Adipose tissue (tissue), 3 donors: ENCODE measurements around the gene RRN3. TPM values are rescaled to one million over a fixed set of nuclear protein-coding genes. Genes with fewer than 3 reads are reported as not detected.
"Not testable (repeated sequence)": the region's sequence is repeated elsewhere in the genome, so short reads cannot be mapped to it uniquely, and the experiment has no call there.

Source experiments
- H3K27ac ChIP-seq: one replicate; pipeline ENCODE4 v1.5.1; 2013; ENCODE audit warnings: low read depth, low read length
- WGBS, 3 donors: extraction: QIAGEN DNeasy Blood & Tissue Kit; methylation state at CpG; one replicate each; pipeline ENCODE4 v1.1.7; 2013; 5-methylcytosine and 5-hydroxymethylcytosine counted together
- polyA plus RNA-seq, 3 donors: library from polyadenylated mRNA; stranded (reverse); fragments of 200-250 nt; gene quantifications; one replicate each; pipeline ENCODE4 v1.2.3, GENCODE V29; 2013
- donor health status: healthy with polysubstance abuse.
- donor health status: Bipolar disorder and iron deficiency.
- donor health status: healthy.

The RRN3 gene
- polyA plus RNA-seq, 3 donors, result 10.1 to 25.3 (median 17.4) TPM

DNA sequence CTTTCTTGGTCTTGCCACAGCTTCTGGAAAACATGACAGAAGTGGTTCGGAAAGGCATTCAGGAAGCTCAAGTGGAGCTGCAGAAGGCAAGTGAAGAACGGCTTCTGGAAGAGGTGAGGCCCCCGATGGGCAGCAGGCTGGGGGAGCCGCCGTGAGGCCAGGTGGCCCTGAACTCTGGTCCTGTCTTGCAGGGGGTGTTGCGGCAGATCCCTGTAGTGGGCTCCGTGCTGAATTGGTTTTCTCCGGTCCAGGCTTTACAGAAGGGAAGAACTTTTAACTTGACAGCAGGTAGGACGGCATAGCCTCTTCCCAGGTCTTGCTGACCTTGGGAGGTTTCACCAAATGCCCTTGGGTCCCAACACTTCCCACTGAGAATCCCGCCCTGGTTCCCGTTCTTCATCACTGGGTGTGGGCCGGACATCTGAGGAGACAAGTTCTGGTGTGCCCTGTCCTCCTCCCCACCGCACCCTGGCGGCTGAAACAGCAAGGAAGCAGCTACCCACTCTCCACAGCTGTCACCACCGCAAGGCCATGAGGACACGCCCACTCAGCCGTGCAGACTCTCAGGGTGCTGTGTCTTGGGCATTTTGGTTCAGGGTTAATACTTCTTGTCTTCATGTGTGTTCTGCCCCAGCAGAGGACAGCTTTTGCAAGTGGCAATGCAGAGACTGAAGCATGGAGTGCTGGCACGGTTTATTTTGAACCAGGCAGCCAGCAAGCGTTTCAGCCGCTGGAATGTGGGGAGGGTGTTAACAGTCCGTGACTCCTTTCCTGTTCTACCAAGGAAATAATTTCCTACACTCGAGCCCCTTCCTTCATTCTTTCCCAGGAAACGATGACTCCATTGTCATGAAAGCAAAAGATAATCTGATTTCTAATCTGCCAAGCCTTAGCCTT is 59.6 kb downstream of the RRN3 start:
- 81 to 82% (median 82%) methylated on average over 23 of the region's 23 CpGs for WGBS, 3 donors

DNA sequence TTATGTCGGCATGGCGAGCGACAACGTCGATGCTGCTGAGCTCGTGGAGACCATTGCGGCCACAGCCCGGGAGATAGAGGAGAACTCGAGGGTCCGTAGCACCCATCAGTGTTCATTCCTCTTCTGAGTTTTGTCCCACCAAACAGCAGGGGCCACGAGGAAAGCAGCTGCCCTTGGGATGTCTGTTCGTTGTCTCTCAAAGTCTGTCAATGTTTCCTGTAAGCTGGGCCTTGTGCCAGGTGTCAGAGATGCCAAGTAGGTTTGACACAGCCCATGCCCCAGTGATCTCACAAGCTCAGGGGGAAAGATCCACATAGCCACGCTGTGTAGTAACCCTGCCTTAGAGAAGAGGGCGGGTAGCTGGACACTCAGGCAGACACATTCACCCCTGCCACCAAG is 60.8 kb downstream of the RRN3 start:
- WGBS, 3 donors, result 79 to 82% (median 81%) methylated on average over 14 of the region's 14 CpGs
- no peak overlapping the region for H3K27ac ChIP-seq

More for the DNA sequence above, 59.6 kb downstream of the RRN3 start:
- no peak overlapping the region for H3K27ac ChIP-seq

DNA sequence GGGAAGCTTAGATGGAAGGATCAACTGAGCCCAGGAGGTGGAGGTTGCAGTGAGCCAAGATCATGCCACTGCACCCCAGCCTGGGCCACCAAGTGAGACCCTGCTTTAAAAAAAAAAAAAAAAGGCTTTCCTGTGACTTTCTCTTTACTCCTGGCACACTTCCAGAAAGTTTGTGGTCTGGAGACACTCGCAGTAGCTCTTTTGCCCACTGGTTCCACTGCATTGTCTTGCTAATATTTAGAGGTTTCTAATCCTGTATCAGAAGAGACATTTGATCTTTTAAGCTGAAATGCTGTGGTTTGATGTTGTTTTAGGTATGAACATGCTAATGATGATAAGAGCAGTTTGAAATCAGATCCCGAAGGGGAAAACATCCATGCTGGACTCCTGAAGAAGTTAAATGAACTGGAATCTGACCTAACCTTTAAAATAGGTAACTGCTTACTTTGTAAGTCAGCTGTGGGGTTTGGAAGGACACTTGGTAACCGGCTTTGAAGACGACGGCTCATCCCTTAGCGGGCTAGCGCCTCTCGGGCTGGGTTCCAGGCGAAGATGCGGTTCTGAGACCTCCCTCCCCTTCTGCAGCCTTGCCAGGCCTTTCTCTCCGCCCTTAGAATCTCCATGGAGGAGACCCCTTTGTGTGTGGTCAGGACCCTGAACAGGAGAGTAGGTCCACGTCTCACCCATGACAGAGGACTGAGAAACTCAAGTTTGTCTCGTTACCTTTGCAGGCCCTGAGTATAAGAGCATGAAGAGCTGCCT is 61.3 kb downstream of the RRN3 start:
- H3K27ac ChIP-seq, result no peak overlapping the region
- 84 to 89% (median 86%) methylated on average over 13 of the region's 13 CpGs for WGBS, 3 donors

DNA sequence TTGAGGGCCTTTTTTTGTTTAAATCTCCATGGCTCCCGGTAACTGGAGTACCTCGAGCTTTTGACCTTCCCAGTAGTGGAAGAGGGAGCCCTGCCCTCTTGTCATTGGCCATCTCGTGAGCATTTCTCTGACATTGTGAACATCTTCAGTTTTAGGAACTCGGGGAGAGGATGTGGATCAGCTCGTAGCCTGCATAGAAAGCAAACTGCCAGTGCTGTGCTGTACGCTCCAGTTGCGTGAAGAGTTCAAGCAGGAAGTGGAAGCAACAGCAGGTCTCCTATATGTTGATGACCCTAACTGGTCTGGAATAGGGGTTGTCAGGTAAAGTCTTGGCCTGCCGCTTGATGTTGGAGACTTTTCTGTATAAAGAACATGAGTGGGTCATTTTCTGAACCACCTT is 62.5 kb downstream of the RRN3 start:
- 69 to 94% (median 76%) methylated on average over 8 of the region's 8 CpGs for WGBS, 3 donors
- H3K27ac ChIP-seq, result no peak overlapping the region

DNA sequence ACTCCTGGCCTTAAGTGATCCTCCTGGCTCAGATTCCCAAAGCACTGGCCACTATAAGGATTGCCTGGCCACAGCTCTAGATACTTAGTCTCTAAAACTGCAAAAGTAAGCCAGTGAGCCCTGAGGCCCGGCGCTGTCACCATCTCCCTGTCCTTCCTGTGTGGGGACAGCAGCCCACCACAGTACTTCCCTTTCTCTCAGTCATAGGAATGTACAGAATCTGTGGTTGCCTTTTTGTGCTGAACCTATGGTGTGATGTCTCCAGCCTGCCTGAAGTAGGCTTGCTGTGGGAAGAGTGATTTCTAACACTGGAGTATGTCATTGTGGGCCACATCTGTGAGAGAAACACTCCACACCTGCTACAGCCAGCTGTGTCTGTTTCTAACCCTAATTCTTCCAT is 62.9 kb downstream of the RRN3 start:
- no peak overlapping the region for H3K27ac ChIP-seq
- WGBS, 3 donors, result 53 to 97% (median 63%) methylated on average over 2 of the region's 2 CpGs

DNA sequence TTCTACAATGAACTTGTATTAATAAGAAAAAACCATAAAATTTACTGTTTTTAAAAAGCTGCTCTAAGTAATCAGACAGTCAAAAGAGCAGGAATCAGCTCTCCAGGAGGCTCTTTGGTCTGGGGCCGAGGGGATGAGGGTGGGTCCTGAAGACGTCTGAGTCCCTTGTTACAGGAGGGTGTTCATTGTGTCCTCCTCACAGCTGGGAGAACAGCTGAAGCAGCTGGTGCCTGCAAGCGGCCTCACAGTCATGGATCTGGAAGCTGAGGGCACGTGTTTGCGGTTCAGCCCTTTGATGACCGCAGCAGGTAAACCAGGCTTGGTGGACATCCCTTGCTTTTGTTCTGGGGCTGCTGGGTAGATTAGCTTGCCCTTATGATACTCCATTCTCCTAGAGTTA is 64.3 kb downstream of the RRN3 start:
- not testable (repeated sequence) for H3K27ac ChIP-seq
- 83 to 89% (median 86%) methylated on average over 6 of the region's 6 CpGs for WGBS, 3 donors

DNA sequence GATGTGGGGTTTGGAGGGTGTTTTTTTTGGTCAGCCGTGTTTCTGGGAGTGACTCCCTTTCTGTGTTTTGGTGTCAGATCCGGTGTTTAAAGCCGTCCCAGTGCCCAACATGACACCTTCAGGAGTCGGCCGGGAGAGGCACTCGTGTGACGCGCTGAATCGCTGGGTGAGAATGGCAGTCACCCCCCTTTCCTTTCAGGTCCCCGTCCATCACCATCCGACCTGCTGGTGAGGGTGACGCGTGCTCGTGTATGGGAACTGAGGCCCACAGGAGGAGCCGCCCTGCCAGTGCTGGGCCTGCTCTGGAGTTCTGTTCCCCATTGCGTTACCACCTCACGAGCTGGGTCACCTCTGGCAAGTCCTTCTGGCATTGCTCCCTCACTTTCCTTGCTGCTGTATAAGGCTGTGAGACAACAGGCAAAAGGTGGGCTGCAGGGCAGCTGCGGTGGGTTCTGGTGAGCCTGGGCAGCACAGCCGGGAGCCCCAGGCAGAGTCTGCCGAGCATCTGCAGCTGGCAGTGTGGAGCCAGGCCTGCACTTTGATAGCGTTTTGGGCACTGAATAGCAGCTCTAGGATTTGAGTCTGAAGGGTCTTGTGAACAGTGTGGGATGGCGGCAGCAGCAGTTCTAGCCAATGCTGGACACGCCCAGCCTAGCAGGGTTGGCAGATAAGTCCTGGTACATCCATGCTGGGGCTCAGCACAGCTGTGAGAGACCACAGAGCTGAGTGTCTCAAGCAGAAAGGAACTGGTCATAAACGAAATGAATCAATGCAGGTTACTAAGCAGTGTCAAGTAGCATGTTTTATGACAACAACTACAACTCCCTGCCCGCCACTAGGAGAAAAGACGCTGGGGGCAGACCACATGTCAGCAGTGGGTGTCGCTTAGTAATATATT is 65.0 kb downstream of the RRN3 start:
- 84 to 89% (median 86%) methylated on average over 27 of the region's 27 CpGs for WGBS, 3 donors
- H3K27ac ChIP-seq, result not testable (repeated sequence)

DNA sequence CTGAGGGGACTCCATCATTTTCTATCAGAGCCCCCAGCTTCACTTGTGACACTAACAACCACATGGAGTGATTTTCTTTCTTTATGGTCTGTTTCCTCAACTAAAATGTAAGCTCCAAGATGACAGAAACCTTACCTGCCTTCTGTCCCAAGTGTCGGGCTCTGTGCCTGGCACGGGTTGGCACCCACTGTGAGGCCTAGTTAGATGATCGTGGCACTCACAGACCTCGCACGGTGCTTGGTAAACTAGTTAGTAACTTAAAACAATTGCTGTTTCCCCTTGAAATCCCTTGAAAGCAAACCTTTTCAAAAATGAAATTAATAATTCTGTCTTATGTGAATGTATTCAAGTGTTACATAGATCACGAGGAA is 65.7 kb downstream of the RRN3 start:
- H3K27ac ChIP-seq, result not testable (repeated sequence)
- 86 to 91% (median 90%) methylated on average over 6 of the region's 6 CpGs for WGBS, 3 donors

DNA sequence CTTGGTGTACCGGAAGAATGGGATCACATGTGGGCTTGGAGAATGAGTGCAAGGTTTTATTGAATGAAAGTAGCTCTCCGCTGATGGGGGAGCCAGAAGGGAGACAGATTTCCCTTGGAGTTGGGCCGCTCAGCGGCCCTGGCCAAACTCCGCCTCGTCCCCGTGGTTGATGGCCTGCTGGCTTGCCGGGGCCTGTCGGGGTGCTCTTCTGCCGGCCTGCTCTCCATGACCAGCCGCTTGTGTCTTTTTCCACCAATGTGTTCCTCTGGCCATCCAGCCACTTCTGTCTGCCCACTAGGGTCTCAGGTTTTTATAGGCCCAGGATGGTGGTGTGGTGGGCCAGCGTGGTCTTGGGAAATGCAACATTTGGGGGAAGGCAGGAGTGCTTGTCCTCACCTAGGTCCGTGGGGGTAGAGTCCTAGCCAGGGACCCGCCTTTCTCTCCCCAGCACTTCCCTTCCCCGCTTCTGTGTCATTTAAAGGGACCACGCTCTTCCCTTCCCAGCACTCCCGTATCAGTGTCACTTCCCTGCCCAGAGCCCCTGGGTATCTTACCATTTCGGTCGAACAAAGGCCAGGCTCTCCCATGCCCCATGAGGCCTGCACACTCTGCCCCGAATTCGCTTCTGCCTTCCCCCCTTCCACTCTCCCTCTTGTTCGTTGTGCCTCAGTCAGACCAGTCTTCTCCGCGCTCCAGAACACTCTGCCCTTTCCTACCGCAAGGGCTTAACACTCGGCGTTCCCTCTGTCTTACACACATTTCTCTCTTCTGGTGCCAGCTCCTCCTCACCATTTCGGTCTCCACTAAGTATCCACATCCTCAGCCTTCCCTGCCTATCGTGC is 66.3 kb downstream of the RRN3 start:
- WGBS, 3 donors, result 82 to 86% (median 83%) methylated on average over 28 to 29 of the region's 29 CpGs
- not testable (repeated sequence) for H3K27ac ChIP-seq

DNA sequence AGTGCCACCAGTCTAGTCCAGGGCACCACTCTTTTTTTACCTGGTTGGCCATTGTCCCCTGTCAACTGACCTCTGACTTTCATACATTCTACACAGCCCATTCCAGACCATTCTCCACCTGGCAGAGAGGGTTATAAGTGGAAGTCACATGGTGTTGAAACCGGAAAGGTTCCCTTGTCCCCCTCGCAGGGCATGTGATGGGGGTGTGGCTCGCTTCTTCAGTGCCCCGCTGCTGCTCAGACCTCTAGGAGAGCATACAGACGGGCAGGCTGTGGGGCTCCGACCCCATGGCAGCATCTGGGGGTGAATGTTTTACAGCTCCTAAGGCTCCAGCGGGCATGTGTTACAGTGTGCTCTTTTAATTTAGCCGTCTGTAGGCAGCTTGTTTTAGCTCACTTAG is 67.0 kb downstream of the RRN3 start:
- 75 to 83% (median 76%) methylated on average over 6 to 7 of the region's 8 CpGs for WGBS, 3 donors
- not testable (repeated sequence) for H3K27ac ChIP-seq

DNA sequence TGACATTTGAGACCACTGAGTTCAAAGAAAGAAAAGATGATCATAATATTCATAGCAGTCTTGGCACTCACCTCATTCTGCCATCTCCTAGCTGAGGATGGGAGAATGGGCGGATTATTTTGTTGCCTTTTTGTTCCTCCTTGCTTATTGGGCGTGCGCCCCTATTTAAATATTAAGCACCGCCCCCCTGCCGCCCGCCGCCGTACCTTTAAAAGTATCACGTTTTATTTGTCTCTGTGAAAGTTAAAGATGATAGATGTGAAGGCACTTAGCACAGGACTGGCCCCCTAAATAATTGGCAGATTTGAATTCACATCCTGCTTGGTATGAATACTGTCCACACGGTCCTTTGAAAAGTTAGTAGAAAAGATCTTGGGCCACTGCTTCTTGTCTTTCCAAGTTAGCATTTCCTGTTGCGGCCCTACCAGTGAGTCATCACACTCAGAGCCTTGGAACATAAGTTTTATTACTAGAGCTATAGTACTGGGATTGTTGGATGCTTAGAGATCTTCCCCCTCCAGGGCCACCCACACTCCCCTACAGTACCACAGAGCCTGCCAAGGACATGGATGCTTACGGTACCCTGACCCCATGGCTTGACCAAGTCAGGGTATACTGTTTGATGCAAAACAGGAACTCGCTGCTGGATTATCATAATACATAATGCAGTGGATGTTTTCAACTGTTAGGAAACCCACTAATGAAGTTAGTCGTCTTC is 68.7 kb downstream of the RRN3 start:
- 75 to 85% (median 81%) methylated on average over 14 of the region's 14 CpGs for WGBS, 3 donors
- H3K27ac ChIP-seq, result not testable (repeated sequence)

DNA sequence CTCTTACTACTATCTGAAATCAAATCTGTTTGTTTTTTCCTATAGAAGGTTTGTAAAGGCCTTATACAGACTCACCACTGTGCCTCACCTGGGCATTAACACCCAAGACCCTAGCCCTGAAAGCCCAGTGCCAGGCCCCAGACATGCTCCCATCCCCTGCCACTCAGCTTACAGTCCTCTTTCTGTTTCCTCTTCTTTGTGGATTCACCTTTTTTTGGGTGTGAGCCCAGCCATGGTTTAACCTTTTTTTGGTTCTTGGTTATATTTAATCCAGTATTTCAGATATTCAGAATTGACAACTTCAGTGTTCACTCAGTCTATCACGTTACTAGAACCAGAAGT is 69.2 kb downstream of the RRN3 start:
- 87 to 92% (median 90%) methylated on average over 1 of the region's 1 CpG for WGBS, 3 donors
- not testable (repeated sequence) for H3K27ac ChIP-seq

DNA sequence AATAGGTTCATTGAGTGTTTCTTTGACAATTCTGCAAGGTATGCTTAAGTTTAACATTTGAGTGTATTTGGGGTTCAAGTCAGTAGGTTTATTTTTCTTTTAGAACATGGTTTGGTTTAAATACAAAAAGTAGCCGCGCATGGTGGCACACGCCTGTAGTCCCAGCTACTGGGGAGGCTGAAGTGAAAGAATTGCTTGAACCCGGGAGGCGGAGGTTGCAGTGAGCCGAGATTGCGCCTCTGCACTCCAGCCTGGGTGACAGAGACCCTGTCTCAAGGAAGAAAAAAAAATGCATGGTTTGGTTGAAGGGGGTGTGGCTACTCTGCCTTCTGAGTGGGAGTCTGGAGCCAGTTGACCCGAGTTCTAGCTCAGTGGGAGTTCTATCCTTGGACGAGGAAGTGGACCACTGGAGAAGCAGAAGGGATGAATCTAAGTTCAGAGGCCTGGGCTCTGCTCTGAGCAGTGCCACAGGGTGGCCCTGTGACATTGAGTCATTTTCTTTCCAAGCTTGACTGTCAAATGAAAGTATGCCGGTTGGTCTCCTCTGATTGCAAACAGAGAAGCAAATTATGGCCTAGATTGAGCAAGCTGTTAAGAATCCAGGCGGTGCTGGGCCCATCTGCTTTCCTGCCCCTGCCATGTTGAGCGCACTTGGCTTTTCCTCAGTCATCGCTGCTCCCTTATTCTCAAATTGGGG is 70.5 kb downstream of the RRN3 start:
- WGBS, 3 donors, result 85 to 88% (median 86%) methylated on average over 13 of the region's 13 CpGs
- H3K27ac ChIP-seq, result not testable (repeated sequence)

DNA sequence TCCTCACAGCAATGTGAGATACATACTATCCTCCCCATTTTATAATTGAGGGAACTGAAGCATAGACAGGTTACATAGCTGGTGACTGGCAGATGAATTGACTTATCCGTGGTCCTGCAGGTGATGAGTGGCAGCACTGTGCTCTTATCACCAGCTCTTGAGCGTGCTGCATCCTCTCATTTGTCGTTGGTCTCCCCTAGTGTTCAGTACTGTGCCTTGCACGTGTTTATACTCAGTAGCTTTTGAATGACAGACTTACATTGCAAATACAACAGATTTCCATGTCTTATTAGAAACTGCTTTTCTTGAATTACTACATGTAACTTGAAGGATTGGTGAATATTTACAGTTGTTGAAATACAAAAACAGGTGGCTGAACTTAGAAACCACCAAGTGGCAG is 71.9 kb downstream of the RRN3 start:
- H3K27ac ChIP-seq, result not testable (repeated sequence)
- WGBS, 3 donors, result 17 to 43% (median 37%) methylated on average over 4 of the region's 4 CpGs

DNA sequence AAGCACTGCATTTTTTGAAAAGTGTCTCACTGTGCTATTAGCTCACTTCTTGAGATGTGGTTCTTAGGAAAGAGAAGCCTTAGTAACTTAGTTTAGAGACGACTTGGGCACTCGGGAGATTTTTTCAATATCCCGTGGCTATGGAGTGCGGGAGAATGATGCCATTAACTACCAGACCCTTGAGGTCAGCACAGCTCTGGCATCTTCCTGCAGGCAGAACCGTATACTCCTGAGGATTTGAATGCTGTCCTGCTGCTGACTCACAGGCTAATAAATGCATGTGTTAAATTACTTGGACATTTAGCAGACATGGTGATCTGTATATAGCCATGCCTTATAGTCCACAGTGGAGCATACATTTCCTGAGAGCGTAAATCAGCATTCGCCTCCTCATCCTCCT is 72.6 kb downstream of the RRN3 start:
- WGBS, 3 donors, result 76 to 80% (median 79%) methylated on average over 7 of the region's 7 CpGs
- H3K27ac ChIP-seq, result not testable (repeated sequence)

DNA sequence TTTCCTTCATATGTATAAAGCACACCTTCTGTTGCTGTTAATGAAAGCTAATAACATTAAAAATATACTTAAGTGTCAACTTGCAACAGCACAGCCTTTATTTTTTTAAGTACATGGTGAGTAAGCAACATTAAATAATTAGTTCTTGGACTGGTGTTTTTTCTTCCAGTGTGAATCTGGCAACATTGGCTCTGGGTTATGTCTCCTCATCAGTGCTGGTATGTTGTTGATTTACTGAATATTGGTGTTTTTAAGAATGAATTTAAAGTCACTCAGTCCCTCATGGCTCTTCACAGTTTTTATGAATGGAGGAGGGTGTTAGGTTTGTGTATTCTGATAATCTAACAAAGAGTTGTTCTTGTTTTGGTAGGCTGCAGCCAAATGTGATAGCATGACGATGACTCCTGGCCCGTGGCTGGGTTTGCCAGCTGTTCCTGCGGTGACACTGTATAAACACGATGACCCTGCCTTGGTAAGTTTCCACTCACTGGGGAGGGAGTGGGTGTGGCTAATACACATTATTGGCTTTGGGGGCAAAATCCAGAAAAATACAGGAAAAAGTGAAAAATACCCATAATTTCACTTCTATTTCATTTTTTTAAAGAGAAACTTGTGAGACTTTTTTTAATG is 77.0 kb downstream of the RRN3 start:
- WGBS, 3 donors, result 16 to 48% (median 40%) methylated on average over 4 of the region's 4 CpGs
- H3K27ac ChIP-seq, result not testable (repeated sequence)
